ENCODE data around the gene BACE2.

GRCh38 chr21:41148798-41149197 lies 19.2 kb upstream of the BACE2 start:
- TF ChIP-seq CTCF (conservative IDR thresholded peaks at IDR 0.05) (no peak), ZFX (IDR thresholded peaks at IDR 0.05) (no peak)
